Right lobe of liver (tissue), 4 donors: Measurements from ENCODE around the gene COL23A1.

Experiments used
- CTCF ChIP-seq, 4 donors: fragments of 200-600 bp in 3 of 4; fragments of 450-650 bp in 1 of 4; IDR thresholded peaks; one replicate each; pipeline versions ENCODE4 v1.5.1 to v1.8.0; 2016 to 2022; ENCODE audit warnings: antibody characterized with exemption in 4 of 4, mild to moderate bottlenecking in 2 of 4
- POLR2A ChIP-seq: fragments of 450-650 bp; IDR thresholded peaks from one replicate; pipeline ENCODE4 v1.6.1; 2017; ENCODE audit warnings: antibody characterized with exemption, mild to moderate bottlenecking
- donor health status: DM: no; HTN: no; CAD: no.
- donor health status: DM: no; HTN: no; CAD: no.
- donor health status: DM: no; HTN: yes; CAD: no.

GRCh38 chr5:178625679-178626483 lies 35.7 kb upstream of the COL23A1 start:
- no peak for TF ChIP-seq CTCF (IDR thresholded peaks at IDR 0.05)
- no peak for TF ChIP-seq POLR2A
